AG04450 (cell line): ENCODE results near the gene UBR1. TPM values are rescaled to one million over a fixed set of nuclear protein-coding genes. Genes with fewer than 3 reads are reported as not detected.

ENCODE experiments used
- CTCF ChIA-PET: fragments of 300-600, 350-600 bp; formaldehyde crosslinking; extraction: SDS; loops from one replicate; lab custom pipeline; 2022; ENCODE audit warnings: antibody characterized with exemption, inconsistent platforms; lab: Charles Lee
- POLR2A ChIA-PET: fragments of 350-600 bp; formaldehyde crosslinking; extraction: SDS; loops from one replicate; lab custom pipeline; 2021; ENCODE audit warnings: antibody characterized with exemption, inconsistent platforms; lab: Yijun Ruan, JAX
- DNase-seq: peaks from one replicate; pipeline ENCODE4 v3.0.0-alpha.2; 2011; ENCODE audit warnings: low read depth, low spot score
- H3K27ac ChIP-seq: one replicate; pipeline ENCODE4 v1.5.1; 2012; ENCODE audit warnings: low read depth, low read length, control low read depth
- H3K27me3 ChIP-seq: one replicate; pipeline ENCODE4 v1.6.0; 2012; ENCODE audit warnings: low read length; ENCODE audit not compliant: control insufficient read depth, insufficient read depth
- H3K4me3 ChIP-seq: 2 replicates; pipeline ENCODE4 v1.5.1; 2011; ENCODE audit warnings: mild to moderate bottlenecking, low read depth, low read length, control low read depth
- H3K9me3 ChIP-seq: 2 replicates; pipeline ENCODE4 v1.5.1; 2012; ENCODE audit warnings: low read length; ENCODE audit not compliant: control insufficient read depth, insufficient read depth
- polyA plus RNA-seq: library from polyadenylated mRNA; depleted of rRNA; stranded (reverse); fragments of >200 nt; gene quantifications from 2 replicates; pipeline ENCODE4 v1.2.3, GENCODE V29; 2011
- TF ChIP-seq, protein P1 (sequence below): IDR thresholded peaks from 2 replicates; pipeline ENCODE4 v1.5.1; 2011; ENCODE audit warnings: low read depth, low read length, control low read depth, inconsistent platforms

UBR1 gene
- polyA plus RNA-seq, 1 experiment = 18.4 TPM

DNA sequence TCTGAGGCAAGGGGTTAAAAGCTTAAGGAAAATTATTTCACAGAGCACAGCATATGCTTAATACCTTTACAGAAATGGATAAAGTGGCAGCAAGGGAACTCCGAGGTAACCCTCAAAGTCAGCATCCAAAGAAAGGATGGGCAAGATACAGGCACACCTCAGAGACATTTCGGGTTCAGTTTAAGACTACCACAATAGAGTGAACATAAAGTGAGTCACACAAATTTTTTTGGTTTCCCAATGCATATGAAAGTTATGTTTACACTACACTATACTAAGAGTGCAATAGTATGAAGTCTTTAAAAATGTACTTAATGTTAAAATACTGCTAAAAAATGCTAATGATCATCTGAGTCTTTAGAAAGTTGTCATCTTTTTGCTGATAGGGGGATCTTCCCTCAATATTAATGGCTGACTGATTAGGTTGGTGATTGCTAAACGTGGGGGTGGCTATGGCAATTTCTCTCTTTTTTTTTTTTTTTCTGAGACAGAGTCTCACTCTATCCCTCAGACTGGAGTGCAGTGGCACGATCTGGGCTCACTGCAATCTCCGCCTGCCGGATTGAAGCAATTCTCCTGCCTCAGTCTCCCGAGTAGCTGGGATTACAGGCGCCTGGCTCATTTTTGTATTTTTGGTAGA is 10.0 kb downstream of the UBR1 start:
- Histone ChIP-seq H3K27me3 (no peaks in the 10 kb centered on the region), H3K9me3 (no peaks in the 10 kb centered on the region), H3K4me3 (no peak overlapping the region), H3K27ac (peak overlapping the region; percentile 40)
- POLR2A ChIA-PET = interaction anchor here (0.6 kb wide), 1 partner anchor 140 kb away, joined by 5 read pairs; no protein-coding TSS in a partner anchor
- CTCF ChIA-PET = interaction anchor here (0.7 to 1.1 kb wide), 3 partner anchors 11 to 179 kb away, joined by 3 to 4 read pairs (median 3); partner anchors contain the start of gene UBR1
- TF ChIP-seq, protein P1, sequence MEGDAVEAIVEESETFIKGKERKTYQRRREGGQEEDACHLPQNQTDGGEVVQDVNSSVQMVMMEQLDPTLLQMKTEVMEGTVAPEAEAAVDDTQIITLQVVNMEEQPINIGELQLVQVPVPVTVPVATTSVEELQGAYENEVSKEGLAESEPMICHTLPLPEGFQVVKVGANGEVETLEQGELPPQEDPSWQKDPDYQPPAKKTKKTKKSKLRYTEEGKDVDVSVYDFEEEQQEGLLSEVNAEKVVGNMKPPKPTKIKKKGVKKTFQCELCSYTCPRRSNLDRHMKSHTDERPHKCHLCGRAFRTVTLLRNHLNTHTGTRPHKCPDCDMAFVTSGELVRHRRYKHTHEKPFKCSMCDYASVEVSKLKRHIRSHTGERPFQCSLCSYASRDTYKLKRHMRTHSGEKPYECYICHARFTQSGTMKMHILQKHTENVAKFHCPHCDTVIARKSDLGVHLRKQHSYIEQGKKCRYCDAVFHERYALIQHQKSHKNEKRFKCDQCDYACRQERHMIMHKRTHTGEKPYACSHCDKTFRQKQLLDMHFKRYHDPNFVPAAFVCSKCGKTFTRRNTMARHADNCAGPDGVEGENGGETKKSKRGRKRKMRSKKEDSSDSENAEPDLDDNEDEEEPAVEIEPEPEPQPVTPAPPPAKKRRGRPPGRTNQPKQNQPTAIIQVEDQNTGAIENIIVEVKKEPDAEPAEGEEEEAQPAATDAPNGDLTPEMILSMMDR = no peak
- no peak for DNase-seq

DNA sequence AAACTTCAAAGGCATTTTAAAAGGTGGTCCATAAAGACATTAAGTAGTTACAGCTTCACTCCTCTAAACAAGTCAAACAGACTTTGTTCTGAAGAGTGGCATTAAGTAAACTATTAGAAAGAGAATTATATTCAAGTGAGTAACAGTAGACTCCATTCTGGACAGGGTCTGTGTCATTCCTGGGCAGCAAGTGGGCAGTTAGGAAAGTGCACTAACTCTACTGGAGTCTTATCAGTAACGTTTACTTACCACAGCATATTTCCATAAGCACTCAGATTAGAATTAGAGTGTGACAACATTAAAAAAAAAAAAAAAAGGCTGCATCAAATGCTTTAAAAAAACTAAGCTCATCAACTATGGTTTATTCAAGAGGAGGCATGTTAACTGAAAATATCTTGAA is 10.6 kb downstream of the UBR1 start:
- ChIA-PET POLR2A (interaction anchor here (0.6 kb wide), 1 partner anchor 139 kb away, joined by 5 read pairs; no protein-coding TSS in a partner anchor), CTCF (interaction anchor here (0.7 to 1.1 kb wide), 3 partner anchors 11 to 180 kb away, joined by 3 to 4 read pairs (median 3); partner anchors contain the start of gene UBR1)
- Histone ChIP-seq H3K9me3 (no peaks in the 10 kb centered on the region), H3K27ac (no peak overlapping the region), H3K4me3 (no peak overlapping the region), H3K27me3 (no peaks in the 10 kb centered on the region)
- no peak for DNase-seq
- TF ChIP-seq, protein P1 = no peak

DNA sequence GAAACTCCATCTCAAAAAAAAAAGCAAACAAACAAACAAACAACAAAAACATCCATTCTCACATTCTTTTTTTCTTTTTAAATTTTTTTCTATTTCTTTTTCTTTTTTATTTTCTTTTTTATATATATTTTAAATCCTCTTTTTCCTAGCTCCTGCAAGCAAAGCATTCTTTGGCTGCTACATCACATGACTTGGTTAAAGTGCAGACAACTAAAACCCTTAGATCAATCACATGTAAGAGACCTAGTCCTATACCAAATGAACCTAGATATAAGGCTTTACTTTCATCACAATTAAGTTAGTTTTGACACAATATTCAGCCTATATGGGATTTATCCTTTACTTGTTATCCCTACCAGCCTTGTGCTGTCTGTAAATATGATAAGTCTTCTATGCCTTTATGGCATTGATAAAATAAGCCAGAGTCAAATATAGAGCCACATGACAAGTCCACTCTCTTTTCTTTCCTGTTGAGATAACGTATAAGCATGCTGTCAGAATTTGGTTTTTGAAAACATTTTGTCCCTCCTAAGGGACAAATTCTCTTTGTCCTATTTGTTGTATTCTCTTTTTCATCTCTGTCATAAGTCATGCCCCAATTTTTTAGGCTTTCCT is 11.3 kb downstream of the UBR1 start:
- TF ChIP-seq, protein P1 = no peak
- POLR2A ChIA-PET = interaction anchor here (0.7 kb wide), 1 partner anchor 44 kb away, joined by 5 read pairs; no protein-coding TSS in a partner anchor
- Histone ChIP-seq H3K4me3 (no peak overlapping the region), H3K27me3 (no peaks in the 10 kb centered on the region), H3K9me3 (no peaks in the 10 kb centered on the region), H3K27ac (no peak overlapping the region)
- CTCF ChIA-PET = interaction anchor here (1.0 kb wide), 1 partner anchor 12 kb away, joined by 4 read pairs; the partner anchor contains the start of gene UBR1
- no peak for DNase-seq

DNA sequence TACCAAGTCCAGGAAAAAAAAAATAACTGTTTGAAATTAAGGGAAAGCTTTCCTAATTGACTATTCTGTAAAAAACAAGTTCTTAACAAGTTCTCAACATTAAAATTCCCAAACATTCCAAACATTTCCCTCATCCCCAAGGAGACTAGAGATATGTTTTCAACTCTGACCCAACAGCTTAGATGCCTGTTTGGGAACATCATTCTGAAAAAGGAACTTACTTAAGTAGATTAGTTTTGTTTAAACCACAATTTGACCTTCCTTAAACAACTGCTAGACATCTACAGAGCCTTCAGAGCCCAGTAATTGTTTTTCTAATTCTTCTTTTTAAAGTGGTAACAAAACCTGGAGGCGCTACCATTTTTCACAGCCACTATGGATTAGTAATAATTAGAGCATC is 12.8 kb downstream of the UBR1 start:
- Histone ChIP-seq H3K27me3 (no peaks in the 10 kb centered on the region), H3K4me3 (no peak overlapping the region), H3K27ac (no peak overlapping the region), H3K9me3 (no peaks in the 10 kb centered on the region)
- DNase-seq = peak; percentile 43
- TF ChIP-seq, protein P1 = no peak
- CTCF ChIA-PET = interaction anchor here (0.5 to 0.7 kb wide), 2 partner anchors 42 to 51 kb away, joined by 3 to 4 read pairs; no protein-coding TSS in a partner anchor
- POLR2A ChIA-PET = no interaction called here
